ENCODE results near the gene SLC17A1.
A peak's percentile ranks its signal among the peaks of the same experiment; 100 is the strongest.
"Not testable (repeated sequence)": the region's sequence is repeated elsewhere in the genome, so short reads cannot be mapped to it uniquely, and the experiment has no call there.

Gene SLC17A1

DNA sequence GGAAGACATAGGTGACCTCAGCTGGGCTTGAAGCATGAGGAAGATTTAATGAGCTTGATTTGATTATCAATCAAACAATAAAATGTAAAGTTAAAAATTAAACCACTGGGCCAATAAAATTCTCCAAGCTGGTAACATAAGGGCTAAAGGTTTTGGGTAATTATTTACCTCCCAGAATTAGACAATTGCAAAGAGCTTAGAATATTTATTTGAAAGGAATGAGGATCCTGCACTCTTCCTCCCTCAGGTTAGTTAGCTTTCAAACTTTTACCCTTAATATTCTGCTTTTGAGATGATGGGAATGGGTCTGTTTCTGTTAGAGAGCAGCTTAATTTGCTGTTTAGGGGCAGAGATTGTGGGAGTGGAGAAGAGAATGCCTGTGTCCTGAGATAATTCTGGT lies 77.3 kb downstream of the SLC17A1 start, which contains the start of gene SLC17A4:
TSS of gene SLC17A4 (plus strand) at position 208 of the 400 bp plus-strand sequence. CDS start 7,221 bp downstream, outside the sequence.
- DNase-seq, result no peak

DNA sequence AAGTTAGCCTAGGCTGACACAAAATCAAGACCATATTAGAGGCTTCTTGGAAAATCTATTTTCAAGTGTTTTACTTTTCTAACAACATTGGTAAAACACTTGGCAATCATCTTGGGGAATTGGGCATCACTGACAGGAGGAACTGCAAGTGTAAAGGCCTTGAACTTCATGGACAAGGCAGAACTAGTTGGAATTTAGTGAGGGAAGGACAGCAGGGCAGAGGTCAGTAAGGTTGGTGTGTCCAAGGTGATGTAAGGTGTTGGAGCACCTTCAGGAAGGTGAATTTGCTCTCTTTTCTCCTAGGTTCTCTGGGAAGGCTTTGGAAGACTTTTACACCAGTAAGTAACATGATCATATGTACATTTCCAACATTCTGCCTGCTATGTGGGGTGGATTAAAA lies 78.8 kb downstream of the SLC17A1 start:
- DNase-seq, result no peak

DNA sequence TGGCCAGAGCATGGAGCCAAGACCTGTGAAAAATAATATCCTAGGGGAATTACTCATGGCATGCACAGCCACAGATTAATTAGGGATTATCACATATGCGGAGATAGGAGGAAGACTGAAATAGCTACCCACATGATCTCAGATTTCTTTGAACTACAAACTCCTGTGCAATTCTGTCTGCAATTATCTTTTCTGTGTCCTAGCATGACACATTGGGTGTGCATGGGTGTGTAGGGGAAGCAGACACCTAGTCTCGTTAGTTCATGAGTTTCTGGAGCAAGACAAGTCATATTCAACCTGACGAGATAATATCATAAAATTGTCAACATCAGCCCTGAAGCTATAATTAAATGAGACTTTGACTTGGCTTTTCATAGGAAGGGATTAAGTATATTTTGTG lies 80.9 kb downstream of the SLC17A1 start:
- DNase-seq, result no peak

DNA sequence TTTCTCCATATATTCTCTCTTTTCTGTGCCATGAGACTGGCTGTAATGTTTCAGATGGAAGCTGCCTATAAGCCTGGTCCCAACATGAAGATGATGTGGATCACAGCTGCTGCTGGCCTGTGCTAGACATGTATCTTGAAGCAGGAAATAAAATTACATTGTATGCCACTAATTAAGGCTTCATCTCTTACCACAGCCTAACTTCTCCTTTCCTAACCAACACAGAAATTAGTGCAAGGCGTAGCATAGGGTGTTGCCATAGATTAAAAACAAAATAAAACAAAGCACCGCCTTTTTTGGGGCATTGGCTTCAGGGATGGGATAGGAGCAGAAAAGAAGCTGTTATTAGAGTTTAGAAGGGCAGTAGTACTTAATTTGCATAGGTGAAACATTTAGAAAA lies 82.0 kb downstream of the SLC17A1 start:
- no peak for DNase-seq

DNA sequence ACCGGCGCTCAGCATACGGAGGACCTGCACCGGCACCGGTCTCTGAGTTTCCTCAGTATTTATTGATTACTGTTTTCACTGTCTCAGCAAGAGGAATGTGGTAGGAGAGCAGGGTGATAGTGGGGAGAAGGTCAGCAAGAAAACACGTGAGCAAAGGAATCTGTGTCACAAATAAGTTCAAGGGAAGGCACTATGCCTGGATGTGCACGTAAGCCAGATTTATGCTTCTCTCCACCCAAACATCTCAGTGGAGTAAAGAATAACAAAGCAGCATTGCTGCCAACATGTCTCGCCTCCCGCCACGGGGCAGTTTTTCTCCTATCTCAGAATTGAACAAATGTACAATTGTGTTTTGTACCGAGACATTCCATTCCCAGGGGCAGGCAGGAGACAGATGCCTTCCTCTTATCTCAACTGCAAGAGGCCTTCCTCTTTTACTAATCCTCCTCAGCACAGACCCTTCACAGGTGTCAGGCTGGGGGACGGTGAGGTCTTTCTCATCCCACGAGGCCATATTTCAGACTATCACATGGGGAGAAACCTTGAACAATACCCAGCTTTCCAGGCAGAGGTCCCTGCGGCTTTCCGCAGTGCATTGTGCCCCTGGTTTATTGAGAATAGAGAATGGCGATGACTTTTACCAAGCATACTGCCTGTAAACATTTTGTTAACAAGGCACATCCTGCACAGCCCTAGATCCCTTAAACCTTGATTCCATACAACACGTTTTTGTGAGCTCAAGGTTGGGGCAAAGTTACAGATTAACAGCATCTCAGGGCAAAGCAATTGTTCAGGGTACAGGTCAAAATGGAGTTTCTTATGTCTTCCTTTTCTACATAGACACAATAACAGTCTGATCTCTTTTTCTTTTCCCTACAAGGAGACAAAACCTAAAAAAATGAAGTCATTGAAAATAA lies 83.0 kb downstream of the SLC17A1 start:
- not testable (repeated sequence) for DNase-seq

DNA sequence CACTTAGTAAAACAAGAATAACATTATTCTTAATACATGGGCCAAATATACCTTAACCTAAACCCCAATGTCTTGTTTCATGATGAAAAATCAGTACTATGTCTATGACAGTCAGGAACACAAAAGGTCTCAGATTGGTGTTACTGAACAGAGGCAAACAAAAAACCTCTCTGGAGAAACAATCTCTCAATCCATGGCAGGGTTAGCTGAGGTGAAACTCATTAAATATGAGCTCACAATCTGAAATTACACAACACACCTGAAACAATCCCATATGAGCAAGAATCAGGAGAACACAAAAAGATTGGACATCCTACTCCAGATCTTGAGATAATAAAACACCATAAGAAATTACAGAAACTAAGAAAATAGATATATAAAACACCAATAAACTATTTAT lies 83.8 kb downstream of the SLC17A1 start:
- DNase-seq, result no peak

DNA sequence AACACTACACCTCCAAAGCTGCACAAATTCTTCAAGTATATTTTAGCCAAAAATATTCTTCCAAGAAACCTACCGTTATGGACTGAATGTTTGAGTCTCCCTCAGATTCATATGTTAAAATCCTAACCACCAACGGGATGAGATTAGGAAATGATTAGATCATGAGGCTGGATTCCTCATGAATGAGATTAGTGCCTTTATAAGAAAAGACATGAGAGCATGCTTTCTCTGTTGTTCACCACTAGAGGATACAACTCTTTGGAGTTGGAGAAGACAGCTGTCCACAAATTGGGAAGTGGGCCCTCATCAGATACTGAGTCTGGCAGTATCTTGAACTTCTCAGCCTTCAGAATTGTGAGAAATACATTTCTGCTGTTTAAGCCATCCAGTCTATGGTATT lies 84.4 kb downstream of the SLC17A1 start:
- no peak for DNase-seq

DNA sequence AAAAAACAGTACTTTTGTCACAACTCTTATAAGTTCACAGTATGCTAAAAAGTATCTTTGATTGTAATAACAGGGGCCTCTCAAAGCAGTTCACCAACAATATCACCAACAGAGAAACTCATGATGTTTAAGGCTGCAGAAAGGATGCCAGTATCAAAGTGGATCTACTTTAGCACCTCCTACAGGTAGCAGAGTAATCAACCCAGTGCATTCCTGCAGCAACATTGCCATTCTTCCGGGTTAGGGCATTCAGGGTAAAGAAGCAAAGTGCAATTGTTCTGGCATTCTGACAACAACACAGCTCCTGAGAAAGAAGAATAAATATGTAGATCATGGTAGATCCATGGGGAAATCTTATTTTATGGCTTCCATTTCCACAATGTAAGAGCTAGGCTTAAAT lies 84.9 kb downstream of the SLC17A1 start:
- DNase-seq, result no peak

DNA sequence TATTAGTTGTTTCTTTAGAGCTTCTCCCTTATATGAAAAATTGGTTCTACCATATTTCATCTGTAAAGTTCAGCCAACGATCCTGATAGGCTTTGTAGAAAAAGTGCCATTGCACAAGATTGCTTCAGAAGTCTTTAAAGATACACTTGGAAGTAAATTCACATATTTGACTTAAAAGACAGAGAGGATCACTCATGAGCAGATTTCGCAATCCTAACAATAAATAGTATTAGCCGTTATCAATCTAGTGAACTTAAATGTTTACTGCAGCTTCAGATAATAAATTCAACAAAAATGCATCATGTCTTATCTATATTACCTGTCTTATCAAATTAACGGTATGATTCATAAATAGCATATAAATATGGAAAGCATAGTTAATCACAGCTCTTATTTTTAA lies 86.0 kb downstream of the SLC17A1 start:
- DNase-seq, result no peak

DNA sequence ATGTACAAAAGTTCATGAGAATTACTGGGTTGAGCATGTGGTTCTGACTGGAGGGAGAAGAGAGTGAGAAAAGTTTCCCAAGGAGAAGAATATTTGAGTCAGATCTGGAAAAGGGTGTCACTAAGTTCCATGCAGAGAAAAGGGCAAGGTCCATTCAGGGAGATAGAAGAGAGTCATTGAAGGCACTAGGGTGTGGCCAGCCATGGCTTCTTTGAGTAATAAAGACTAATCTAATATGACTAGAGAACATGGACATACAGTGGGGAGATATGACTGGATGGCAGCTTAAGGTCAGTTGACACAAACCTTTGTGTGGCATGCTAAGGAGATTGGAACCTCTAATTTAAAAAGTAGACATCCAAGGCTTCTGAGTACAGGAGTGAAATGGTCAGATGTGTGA lies 88.0 kb downstream of the SLC17A1 start:
- DNase-seq, result no peak

DNA sequence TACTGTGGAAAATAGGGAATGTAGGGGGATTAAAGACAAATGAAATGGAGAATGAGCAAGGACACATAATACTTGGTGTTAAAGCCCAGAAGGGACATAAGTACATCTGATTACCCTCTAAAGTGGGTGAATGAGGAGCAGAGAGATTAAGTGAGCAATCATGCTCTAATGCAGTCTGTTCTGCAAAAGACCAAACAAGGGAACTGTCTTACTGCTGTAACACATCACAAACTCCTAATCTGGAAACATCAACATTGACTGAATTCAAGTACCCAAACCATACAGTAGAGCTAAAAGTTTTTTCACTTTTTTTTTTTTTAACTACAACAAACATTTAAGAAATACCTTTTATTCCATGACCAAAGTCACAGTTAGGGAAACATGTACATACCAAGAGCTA lies 96.6 kb downstream of the SLC17A1 start:
- DNase-seq, result peak in 1 of 2 experiments; percentile 9
